AG09309 (cell line): ENCODE results near the gene FUT7.

Experiments
- DNase-seq: peaks from one replicate; pipeline ENCODE4 v3.0.0-alpha.2; 2010; ENCODE audit warnings: low read depth
- H3K4me3 ChIP-seq: 2 replicates; pipeline ENCODE4 v1.5.1; 2011; ENCODE audit warnings: mild to moderate bottlenecking, low read depth, low read length, moderate library complexity; ENCODE audit not compliant: control insufficient read depth
- TF ChIP-seq, protein P1 (sequence below): IDR thresholded peaks from 2 replicates; pipeline ENCODE4 v1.5.1; 2011; ENCODE audit warnings: mild to moderate bottlenecking, low read depth, low read length, inconsistent platforms; ENCODE audit not compliant: insufficient read depth, control insufficient read depth; ENCODE audit errors: missing control alignments

The FUT7 gene

DNA sequence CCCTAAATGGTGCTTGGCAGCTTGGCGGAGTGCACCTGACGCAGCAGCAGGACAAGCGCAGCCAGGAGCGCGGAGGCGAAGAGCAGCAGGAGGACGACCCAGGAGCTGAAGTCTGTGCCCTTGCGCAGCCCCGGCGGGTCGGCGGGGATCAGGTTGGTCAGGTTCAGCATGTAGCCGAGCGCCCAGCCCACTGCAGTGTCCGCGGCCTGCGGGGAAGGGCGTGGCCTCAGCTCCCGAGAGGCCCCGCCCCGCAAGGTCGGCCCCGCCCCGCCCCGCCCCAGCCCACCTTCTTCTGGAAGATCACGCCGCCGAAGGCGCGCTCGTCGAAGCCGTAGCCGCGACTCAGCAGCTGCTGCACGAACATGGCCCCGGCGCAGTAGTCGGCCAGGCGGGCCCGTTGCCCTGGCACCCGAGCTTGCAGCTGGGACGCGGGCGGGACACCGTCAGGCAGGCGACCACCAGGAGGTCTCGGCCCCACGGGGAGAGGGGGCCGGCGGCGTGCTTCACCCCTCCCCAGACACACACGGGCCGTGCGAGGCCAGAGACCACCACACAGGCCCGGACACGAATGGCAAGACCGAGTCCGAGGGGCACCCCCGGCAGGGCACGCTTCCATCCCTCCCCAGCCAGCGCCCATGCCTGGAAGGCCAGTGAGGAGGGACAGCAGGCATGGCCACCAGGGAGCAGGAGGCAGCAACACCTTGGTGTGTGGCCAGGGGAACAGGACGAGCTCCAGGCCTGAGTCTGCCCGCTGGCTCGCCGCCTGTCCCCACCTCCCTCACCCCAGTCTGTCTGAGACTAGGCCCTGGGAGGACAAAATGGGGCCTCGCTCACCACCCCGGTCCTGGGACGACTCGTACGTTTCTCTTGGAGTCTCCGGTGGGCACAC lies 17.0 kb upstream of the FUT7 start:
- H3K4me3 ChIP-seq = no peak overlapping the region
- TF ChIP-seq, protein P1, sequence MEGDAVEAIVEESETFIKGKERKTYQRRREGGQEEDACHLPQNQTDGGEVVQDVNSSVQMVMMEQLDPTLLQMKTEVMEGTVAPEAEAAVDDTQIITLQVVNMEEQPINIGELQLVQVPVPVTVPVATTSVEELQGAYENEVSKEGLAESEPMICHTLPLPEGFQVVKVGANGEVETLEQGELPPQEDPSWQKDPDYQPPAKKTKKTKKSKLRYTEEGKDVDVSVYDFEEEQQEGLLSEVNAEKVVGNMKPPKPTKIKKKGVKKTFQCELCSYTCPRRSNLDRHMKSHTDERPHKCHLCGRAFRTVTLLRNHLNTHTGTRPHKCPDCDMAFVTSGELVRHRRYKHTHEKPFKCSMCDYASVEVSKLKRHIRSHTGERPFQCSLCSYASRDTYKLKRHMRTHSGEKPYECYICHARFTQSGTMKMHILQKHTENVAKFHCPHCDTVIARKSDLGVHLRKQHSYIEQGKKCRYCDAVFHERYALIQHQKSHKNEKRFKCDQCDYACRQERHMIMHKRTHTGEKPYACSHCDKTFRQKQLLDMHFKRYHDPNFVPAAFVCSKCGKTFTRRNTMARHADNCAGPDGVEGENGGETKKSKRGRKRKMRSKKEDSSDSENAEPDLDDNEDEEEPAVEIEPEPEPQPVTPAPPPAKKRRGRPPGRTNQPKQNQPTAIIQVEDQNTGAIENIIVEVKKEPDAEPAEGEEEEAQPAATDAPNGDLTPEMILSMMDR = no peak
- DNase-seq = no peak

DNA sequence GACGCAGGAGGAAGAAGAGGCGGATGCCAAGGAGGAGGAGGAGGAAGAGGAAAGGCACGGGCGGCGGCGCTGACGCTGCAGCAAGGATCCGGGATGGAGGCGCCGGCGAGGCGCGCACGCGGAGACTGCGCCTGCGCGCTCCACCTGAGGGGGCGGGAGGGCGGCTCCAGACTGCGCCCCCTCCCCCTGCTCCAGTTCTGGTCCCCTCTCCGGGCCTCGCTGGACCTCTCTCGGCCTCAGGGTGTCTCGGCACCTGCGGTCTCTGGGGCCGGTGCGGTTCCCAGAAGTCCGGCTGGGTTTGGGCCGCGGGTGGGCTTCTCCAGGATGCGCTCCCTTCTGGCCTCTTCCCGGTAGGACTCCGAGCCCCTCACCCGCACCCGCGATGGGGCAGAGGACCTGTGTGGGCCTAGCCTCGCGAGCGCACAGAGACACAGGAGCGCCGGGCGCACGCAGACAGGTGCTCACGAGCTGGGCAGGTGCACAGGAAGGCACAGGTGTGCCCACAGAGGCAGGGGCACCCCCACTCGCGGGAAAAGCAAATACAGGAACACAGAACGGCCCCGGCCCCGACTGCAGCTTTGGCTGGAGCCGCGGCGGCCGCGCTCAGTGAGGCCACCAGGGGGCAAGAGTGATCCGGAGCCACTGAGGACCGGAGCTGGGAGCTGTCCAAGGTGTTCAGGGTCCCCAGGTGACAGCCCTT lies 14.3 kb upstream of the FUT7 start, which contains the start of gene NPDC1:
Gene NPDC1 (minus strand): TSS at position 90 of the 700 bp plus-strand sequence. CDS start 188 bp downstream, outside the sequence.
- no peak for DNase-seq
- H3K4me3 ChIP-seq = peak within 1 kb of the TSS; percentile 88
- TF ChIP-seq, protein P1 = peak; percentile 89

DNA sequence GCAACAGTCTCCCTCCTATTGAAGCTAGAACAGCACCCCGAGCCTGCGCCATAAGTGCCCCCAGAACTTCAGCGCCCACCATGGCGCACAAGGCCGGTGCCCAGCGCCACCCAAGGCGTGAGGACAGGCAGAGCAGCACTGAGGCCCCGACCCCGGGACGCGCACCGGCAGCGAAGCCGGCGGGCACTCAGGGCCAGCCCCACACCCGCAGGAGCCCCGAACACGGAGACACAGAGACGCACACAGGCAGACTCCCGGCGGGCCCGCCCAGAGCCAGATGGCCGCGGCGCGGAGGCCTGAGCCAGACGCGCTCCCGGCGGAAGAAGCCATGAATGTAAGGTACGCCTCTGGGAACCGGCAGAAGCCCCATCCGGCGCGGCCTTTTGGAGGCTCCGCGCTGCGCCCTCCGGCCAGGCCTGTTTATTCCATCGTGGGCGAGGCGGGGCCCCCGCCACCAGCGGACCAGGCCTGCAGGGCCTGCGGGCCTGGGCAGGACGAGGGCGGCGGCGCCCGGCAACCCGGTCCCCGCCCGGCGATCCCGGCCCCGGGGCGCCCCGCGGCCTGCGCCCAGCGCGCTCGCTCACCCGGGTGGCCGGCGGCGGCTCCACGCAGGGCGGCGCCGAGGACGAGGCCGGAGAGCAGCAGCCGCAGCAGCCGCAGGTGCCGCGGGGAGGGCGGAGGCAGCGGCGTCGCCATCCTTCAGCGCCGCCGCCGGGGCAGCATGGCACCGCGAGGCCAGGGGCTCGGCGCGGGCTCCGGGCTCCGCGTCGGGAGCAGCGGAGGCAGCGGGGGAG lies 13.6 kb upstream of the FUT7 start:
- TF ChIP-seq, protein P1 = no peak
- peak overlapping the region; percentile 88 for H3K4me3 ChIP-seq
- no peak for DNase-seq

DNA sequence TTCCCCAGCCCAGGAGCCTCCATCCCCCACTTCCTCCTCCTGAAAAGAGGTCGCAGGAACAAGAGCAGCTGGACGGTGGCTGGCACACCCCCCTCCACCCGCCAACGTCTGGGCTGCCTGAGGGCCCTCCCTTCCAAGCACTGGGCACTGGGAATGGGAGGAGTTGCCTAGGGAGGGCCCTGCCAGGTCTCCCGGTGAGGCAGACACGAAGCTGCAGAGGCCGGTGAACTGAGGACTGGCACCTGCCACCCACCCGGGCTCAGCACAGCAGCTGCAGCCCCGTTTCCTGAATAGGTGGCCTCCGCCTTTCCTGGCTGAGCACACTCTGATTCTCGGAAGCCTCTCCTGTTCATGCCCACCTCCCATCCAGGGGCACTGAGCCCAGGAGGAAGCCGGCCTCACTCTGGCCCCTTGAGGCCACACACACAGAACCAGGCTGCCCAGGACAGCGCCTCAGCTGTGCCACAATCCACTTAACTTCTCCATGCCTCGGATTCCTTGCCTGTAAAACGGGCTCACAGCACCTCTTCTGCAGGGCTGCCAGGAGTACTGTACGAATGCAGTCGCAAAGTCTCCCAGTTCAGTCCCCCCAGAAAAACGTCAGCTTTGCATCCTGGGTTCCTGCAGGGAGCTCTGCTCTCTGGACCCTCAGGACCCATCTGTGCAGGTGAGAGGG lies 12.8 kb upstream of the FUT7 start:
- DNase-seq = no peak
- TF ChIP-seq, protein P1 = no peak
- peak overlapping the region; percentile 88 for H3K4me3 ChIP-seq

DNA sequence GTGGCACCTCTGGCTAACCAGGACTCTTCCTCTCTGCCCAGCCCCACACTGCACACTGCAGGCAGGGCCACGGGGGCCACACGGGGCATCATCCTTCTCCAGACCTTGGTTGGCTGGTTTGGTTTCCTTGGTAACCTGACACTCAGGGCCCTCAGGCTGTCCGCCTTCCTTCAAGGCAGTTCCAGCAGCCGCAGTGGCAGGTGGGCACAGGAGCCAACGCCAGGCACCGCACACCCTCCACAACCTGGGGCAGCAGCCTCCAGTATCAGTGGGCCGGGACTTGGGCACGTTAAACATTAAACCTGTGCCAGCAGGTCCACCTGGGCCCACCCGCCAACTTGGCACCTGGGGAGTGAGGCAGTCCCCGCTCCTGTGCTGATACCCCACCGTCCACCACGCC lies 12.1 kb upstream of the FUT7 start:
- no peak for DNase-seq
- peak overlapping the region; percentile 88 for H3K4me3 ChIP-seq
- TF ChIP-seq, protein P1 = no peak
